NCI-H2107 treated with DMSO at 0.1 percent for 48 hours (cell line): ENCODE results near the gene ANKRD11.
"Not testable (repeated sequence)": the region's sequence is repeated elsewhere in the genome, so short reads cannot be mapped to it uniquely, and the experiment has no call there.

Source experiments
- DNase-seq: peaks from one replicate; lab custom pipeline; 2025; ENCODE audit not compliant: unreplicated experiment; lab: John Stamatoyannopoulos, UW

ANKRD11 gene

DNA sequence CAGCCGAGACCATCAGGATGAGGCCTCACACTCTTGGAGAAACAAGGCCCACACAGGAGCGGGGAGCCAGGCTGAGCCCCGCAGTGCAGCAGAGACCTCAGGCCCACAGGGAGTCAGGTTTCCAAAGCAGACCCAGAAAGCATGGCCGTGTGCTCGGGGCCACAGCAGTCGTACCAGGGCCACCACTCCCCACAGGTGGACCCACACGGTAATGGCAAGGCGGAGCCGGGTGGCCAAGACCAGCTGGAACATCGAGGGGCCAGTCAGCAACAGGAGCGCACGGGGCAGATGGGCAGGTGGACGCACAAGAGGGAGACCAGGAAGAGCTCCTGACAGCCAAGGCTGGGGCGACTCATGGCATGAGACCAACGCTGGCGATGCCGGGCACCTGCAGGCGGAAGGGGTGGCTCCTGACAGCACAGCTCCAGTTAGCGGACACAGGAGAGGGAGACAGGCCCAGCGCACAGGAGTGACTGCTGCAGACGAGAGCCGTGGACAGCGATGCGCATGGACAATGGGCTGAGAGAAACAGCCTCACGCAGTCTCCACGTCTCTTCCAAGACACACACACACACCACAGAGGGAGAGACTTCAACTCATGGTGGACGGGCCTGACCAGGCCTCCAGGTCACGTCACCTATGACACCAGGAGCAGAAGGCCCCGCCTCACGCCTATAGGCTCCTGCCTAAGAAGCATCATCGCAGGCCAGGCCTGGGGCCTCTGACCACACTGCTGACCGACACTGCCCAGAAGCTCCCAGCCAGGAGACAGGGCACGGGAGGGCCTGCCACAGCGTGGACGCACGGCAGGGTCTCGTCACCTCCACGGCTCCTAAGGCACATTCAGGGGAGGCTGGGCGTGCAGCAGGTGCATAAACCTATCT, 214.3 kb downstream of the ANKRD11 start:
- DNase-seq: no peak

DNA sequence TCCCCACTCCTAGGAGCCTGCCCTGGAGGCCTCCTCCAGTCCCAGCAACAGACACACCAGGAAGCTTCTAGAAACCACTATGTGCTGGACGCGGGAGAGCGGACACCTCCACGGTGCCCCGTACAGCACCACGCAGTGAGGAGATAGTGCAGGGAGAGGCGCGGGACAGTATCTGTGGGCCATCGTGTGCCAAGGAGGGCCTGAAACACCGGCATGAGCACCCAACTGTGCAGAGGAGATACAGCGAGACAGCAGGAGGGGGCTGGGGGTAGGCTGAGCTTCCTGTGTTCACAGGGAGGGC, 215.1 kb downstream of the ANKRD11 start:
- no peak for DNase-seq

DNA sequence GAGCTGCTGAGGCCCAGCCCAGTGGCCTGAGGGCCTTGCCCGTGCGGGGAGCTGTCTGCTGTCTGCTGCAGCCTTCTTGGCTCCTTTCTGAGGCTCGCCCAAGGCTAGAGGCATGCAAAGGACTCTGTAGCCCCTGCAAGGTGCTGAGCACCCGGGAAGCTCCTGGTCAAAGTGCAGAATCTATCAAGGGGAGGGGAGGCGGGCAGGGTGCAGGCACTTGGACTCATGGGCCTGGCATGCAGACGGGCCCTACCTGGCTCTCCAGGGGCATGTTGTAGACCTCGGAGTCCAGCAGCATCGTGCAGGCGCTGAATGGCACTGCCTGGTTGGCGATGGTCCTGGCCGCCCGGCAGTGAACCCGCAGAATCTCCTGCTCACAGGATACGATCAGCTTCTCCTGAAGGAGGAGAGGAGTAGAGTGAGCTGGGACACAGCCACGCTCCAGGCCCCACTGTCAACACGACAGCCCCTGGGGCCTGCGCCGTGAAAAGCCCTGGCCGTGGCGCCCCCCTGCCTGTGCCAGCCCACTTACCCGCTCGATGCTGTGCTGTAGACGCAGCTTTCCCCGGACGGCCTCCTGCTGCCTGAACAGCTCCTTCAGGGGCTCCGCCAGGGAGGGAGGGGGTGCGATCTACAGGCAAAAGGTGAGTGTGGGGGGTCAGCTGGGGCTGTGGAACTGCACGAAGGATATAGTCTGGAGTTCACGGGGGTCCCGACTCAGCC, 215.6 kb downstream of the ANKRD11 start:
- no peak for DNase-seq

DNA sequence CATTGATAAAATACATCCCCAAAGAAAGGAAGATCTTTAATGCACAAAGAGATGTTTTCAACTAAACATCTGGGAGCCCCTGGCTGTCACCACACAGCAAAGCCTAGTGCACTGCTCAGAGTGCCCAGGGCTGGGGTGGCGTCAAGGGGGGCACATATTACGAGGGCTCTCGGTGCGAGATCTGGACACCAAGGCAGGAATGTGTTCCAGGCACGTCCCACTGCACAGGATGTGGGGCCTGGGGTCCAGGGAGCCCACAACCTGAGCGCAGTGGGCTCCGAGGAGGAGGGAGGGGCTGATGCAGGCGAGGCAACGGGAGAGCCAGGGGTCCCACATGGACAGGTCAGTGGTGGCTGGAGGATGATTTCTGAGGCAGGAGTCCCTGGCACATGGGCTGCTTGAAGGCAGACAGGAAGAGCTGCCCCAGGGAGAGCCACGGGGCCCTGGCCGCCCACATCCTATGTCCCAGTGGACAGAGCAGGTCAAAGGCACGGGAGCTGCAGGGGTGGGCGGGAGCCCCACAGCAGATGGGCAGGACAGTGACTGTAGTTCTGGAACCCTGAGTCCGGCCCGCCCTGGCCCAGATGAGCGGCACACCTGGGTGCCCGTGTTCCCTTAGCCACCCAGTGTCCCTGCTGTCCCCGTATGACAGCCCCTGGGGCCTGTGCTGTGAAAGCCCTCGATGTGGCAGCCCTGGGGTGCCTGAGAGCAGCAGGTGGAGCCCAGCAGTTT, 216.5 kb downstream of the ANKRD11 start:
- DNase-seq: no peak

DNA sequence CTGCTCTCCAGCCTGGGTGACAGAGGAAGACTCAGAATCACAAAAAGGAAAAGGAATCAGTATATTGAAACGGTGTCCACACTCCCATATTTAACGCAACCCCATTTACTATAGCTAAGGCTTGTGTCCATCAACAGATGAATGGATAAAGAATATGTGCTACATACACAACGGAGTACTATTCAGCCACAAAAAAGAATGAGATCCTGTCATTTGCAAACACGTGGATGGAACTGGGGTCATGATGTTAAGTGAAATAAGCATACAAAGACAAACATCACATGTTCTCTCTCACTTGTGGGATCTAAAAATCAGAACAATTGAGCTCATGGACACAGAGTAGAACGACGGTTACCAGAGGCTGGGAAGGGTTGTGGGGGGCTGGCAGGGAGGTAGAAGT, 217.7 kb downstream of the ANKRD11 start:
- DNase-seq: no peak

DNA sequence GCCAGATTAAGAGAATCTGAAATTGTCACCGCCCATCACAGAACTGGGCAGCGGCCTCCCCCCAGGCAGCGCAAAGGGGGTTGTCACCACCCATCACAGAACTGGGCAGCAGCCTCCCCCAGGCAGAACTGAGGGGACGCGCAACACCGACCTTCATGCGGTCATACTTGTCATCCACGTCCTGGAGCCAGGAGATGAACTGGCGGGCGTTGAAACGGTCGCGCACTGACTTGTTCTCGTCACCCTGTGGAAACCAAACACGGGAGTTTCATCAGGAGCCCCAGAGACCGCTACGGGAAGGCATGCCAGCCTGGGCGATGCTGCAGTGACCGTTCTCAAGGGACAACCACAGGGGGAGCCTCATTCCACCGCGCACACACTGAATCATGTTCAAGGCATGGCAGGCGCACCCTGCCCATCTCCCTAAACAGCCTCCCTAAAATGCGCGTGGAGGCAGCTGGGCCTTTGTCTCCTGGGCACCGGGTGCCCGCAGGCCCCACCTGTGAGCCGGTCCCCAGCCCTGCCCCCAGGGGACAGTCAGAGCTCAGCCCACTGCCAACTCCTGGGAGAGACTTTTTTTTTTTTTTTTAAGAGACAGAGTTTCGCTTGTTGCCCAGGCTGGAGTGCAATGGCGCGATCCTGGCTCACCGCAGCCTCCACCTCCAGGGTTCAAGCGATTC, 219.6 kb downstream of the ANKRD11 start:
- DNase-seq: no peak

DNA sequence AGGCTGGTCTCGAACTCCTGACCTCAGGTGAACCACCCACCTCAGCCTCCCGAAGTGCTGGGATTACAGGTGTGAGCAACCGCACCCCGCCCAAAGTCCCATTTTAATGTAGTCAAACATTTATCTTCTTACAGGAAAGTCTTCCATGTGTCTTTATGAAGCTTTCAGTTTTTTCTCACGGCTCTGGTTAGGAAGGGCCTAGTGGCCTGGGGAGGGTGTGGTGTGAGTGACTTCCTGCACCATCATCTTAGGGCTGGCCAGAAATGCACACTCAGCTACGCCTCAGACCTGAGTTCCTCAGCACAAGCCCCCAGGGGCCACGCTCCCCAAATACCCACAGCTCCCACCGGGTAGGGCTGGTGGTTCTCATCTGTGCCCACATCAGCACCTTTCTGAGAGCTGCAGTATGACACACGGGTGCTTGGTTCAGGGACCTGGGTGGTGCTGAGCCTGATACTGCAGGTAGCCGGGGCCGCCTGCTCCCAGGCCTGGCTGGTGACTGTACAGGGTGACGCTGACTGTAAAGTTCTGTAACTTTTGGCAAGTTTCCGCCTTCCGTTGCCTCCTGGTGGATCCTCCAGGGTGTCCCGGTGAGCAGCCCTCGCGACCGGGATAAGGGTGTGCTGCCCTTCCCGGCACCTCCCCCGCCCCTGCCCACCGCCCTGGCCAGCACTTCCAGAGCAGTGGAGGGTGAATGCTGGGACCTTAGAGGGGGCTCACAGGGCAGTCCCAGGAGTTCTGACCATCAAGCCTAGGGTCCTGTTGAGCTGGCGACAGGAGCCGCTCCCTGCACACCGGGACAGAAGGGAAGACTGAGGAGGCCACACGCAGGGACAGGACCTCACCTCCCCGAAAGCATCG, 220.3 kb downstream of the ANKRD11 start:
- DNase-seq: no peak

DNA sequence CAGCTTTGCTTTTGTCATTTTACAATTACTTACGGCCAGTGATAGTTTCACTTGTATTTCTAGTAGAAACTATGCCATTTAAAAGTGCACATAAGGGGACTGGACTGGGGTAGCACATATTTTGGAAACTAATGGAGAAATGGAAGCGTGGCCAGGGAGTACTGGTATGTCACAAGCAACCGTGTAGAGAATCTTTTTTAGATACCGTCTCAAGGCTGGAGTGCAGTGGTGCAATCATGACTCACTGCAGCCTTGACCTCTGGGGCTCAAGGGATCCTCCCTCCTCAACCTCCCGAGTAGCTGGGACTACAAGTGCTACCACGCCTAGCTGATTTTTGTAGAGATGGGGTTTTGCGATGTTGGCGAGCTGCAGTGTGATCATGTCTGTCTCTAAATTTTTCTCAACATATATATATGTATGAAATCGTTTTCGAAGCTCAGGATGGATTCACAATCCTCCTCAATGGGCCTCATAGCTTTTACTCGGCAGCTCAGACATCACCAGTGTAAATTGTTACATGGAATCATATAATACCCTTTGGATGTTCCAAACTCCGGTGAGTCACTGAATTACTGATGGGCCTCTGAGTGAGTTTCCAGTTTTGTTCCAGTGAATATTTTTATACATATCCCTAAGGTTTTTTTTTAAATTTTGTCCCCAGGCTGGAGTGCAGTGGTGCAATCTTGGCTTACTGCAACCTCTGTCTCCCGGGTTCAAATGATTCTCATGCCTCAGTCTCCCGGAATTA, 221.2 kb downstream of the ANKRD11 start:
- no peak for DNase-seq

DNA sequence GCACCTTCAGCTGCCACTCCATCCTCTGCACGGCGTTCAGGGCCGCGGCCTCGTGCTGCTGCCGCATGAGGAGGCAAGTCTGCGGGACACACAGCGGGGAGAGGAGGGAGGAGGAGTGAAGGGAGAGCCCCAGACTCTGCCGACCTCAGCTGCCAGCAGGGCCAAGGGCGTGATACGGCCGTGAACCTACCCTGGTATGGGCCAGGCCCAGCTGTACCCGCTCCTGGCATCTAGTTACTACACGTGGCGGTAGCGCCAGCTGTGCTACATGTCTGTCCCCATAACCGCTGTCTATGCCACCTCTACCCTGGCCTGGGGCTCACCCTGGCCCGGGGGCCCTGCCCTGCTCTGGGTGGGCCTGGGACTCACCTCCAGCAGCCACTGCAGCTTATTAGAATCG, 221.8 kb downstream of the ANKRD11 start:
- DNase-seq: no peak

DNA sequence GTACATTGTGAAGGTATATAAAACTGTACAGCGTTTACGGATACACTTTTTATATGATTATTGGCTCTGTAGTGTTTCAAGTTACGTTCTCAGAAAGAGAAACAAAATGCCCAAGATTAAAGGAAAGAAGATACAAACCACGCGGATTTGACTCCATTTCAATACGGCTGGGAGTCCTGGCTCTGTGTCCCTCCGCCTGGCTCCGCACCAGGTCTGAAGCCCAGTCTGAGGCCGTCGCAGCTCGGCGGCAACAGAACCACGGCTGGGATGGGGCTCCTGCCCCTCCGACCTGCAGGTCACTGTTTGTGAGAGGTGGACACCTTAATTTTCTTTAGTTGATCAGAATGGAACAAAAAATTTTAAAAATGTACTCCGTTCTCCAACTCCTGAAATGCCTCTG, 222.6 kb downstream of the ANKRD11 start:
- not testable (repeated sequence) for DNase-seq

DNA sequence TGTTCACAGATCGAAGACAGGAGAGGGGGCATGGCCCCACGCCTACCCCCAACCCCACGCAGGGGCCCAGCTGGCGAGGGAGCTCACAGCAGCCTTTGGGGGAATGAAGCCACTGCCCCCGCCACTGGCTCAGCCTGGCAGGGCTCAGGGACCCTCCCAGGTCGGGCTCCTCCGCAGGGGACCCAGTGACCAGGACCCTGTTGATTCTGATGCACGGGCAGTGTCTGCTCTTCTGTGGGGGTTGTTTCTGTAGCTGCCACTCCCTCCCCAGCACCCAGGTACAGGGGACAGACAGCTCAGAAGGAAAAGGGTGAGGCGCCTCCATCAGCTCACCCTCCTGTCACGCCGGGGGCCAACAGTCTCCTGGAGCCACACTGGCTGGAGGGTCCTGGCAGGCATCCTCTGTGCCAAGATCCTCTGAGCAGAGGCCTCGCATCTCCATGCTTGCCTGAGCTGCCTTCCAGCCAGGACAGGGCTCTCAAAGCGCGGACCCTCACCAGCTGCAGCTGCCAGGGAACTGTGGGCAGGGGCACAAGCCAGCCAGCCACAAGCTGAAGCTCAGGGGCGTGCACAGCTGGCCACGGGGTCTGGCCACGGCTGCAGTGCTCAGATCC, 223.7 kb downstream of the ANKRD11 start:
- no peak for DNase-seq

DNA sequence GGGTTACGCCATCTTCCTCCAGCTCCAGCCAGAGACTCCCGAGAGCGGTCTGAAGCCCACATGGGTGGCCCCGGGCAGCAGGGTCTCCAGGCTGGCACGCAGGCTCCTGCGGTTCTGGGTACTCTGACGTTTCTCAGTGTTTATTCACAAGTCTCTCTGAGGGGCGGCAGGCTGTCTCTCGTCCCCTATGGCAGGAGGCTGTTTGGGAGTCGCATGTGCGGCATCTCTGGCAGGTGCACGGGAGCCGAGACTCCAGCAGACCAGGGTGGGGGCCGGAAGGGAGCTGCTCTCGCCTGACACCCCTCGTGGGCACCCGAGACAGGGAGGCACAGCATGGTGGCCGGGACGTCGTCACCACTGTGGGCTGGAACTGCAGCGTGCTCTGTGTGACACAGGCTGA, 224.7 kb downstream of the ANKRD11 start:
- DNase-seq: no peak

DNA sequence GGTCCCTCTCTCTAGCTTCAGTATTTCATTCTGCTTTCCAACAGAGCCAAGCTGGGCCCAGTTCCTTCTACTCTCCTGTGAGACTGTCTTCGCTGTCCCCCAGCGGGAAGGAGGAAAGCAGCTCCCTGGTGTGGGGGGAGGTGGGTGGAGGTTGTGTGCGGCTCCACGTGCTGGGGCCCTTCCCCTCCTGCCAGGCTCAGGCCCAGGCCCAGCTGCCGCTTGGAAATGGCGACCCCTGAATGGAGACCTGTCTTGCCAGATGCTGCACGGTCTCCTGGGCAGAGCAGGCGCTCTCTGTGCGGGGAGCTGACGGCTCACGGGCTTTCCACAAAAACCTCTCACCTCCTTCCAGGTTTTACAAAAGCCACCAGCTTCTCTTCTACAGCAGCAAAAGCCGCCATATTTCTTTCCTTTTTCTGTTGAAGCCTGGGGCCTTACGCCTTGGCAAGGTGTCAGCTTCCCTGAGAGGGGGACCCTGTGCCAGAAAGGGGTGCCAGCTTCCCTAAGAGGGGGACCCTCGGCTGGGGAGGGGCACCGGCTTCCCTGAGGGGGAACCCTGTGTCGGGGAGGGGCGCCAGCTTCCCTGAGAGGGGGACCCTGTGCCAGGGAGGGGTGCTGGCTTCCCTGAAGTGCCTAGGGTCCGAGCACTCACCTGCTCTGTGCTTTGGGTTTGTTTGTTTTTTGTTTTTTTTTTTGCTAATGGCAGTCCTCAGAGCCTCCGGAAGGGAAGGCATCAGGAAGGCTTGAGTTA, 225.4 kb downstream of the ANKRD11 start:
- DNase-seq: no peak

DNA sequence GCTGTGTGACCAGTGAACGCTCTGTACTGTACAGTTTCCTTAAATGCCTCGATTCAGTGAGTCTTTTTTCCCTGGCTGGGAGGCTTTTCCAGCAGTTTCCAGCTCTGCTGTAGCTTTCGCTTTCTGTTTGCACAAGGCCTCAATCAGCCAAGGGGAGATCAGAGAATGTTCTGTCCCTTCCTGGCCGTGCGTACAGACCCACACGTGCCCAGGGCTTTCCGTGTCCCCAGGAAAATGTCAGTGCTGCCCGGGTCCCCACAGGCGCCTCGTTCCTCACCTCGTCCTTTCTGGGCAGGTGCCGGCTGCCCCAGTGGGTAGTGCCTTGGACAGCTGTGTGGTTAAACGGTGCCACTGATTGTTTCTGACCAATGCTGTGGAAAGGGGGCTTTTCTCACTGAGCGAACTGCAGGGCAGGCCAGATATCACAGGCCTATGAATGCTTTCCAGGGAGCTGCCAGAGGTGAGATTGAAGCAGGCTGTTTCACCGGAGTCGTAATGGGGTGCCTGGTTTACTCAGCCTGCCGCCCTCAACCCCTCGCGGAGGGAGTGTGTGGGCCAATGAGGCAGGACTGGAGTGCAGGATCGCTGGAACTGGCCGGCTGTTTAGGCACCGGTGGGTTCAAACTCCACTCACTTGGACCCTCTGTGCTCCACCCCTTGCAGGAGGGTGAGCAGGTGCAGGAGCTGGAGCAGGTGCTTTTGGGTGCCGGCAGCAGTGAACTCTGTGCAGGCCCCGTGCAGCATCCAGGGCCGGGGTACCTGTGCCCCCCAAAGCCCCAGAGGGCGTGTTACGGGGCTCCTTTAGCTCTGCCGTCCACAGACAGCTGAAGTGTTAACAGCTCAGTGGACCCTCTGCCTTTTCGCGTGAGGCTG, 228.4 kb downstream of the ANKRD11 start:
- DNase-seq: no peak

DNA sequence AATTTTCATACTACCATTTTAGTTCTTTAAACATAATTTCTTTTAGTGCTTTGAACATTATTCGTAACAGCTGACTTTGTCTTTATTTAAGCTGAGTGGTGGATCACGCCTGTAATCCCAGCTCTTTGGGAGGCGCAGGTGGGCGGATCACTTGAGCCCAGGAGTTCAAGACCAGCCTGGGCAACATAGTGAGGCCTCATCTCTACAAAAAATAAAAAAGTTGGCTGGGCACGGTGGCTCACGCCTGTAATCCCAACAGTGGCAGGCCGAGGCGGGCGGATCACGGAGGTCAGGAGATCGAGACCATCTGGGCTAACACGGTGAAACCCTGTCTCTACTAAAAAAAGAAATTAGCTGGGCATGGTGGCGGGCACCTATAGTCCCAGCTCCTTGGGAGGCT, 230.5 kb downstream of the ANKRD11 start:
- not testable (repeated sequence) for DNase-seq

DNA sequence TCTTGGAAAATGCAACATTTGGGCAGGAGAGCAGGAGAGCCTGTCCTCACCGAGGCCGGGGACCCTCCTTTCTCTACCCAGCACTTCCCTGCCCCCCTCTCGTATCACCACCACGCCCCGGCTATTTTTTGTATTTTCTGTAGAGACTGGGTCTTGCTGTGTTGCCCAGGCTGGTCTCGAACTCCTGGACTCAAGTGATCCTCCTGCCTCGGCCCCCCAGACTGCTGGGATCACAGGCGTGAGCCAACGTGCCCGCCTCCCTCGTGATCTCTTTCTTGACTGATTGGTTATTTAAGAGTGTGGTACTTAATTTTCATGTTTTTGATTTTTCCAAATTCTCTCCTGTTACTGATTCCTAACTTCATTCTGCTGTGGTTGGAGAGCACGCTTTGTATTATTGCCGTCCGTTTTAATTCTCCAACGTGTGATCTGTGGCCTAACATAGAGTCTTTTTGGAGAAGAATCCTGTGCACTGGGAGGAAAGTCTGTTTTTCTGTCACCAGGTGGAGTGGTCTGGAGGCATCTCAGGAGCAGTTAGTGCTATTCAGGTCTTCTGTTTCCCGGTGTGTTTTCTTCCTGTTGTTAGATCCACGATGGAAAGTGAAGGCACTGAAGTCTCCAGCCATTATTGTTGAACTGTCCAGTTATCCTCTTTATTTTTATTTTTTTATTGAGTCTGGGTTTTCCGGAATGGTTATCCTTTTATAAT, 232.4 kb downstream of the ANKRD11 start:
- no peak for DNase-seq

DNA sequence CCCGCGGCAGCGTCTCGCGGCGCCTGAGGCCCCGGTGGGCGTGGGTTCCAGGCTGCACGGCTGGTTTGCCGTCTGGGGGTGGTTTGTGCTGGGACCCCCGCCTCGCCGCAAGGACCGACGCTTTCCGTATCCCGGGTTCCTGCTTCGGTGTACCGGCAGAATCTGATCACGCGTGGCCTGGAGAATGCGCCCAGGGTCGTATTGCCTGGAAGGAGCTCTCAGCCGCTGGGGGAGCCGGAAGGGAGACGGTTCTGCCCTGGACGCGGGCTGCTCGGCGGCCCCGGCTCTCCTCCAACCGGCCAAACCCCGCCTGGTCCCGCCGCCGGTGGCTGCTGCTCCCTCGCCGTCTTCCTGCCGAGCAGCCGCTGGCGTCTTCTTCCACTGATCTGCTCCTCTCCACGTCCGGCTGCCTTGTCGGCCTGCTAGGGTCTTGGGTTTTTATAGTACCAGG, 233.1 kb downstream of the ANKRD11 start:
- DNase-seq: no peak
